ENCODE measurements around the gene EEF1A2. TPM values are rescaled to one million over a fixed set of nuclear protein-coding genes. Genes with fewer than 3 reads are reported as not detected.

Gene EEF1A2
- total RNA-seq, 1 donor from 2014 or later: 1.2 TPM

DNA sequence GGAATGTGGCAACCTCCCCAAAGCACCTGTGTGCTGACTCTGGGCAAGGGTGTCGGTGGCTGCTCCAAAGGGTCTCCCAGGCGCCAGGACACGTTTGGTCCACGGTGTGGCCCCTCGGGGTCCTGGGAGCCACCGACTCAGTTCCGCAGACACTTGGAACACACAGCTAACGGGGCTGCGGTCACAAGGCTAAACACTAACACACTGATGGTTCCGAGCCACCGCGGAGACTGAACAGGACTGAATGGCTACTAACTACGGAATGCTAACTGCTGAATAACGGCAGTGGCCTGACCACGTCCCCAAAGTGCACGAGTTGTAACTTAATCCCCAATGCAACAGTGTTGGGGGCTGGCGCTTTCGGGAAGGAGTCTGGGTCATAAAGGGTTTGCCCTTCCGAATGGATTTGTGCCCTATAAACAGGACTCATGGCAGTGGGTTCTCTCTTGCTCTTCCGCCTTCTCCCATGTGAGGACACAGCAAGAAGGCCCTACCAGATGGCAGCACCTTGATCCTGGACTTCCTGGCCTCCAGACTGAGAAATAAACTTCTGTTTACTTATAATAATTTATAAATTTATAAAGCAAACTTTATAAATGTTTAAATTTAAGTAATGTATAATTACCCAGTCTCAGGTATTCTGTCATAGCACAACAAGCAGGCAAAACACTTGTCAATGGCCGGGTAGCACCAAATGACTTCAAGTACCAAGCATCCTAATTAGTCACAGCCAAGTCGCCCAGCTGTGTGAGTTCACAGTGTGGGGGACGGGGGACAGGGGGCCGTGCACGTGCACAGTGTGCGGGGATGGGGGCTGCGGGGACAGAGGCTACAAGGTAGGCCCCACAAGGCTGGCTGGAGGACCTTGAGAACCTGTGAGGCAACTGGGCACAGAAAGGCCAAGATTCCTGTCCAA lies 2.3 kb upstream of the EEF1A2 start:
- no peak for DNase-seq (ENCODE audit: low spot score)

GRCh38 chr20:63500151-63500901 lies 1.4 kb upstream of the EEF1A2 start:
- DNase-seq (ENCODE audit: low spot score): no peak

DNA sequence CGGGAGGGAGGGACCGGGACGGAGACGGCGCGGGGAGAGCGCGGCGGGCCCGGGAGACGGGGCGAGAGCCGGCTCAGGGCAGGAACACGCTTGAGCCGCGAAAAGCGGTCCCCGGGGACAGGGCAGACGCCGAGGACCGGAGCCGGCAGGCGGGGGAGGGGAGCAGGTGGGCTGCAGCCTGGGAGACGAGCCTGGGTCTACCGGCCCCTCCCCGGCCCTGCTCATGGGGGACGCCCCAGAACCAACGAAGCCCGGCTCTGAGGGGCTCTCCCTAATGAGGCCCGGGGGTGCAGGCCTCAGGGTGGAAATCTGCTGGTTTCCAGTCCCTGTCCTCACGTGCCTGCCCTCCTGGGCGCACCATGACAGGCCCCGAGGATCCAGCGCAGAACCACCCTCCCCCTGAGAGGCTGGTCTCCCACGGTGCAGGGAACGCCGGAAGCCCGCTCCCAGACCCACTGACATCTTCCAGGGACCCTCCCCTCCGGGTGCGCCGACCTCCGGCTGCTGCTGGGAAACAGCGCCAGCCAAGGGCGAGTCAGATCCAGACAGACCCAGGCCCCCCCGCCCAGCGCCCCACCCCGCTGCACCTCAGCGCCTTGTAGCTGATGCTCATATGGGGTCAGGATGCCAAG lies 571 bp upstream of the EEF1A2 start:
- DNase-seq (ENCODE audit: low spot score): no peak

- no peak for DNase-seq (ENCODE audit: low spot score)
Measured at GRCh38 chr20:63497946-63498935, 642 bp downstream of the EEF1A2 start.

DNA sequence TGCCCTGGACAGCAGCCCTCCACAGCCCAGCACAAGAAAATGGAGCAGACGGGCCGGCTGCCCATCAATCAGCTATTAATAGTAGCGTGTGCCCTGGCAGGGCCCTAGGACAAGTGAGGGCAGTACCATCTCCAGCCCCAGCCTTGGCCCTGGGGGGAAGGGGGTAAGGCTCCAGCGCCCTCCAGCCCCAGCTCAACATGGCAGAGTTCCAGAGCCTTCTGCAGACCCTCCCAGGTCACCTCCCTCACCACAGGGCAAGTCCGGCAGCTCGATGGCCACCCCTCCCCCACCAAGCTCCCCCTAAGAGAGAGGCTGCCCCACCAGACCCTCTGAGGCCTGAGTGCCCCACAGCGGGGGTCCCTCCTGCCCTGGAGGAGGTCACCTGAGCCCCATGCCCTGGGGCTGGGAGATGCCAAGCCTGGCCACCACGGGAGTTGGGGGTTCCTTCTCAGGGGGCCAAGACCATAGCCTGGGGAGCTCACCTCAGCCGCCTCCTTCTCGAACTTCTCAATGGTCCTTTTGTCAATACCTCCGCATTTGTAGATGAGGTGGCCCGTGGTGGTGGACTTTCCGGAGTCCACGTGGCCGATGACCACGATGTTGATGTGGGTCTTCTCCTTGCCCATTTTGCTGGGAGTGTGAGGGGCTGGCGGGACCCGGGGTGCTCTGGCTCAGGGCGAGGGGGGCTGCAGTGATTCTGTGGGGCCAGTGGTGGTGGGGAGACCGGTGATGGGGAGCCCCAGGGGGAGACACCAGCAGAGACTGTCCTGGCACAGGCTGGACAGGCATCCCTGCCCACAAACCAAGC lies 1.5 kb downstream of the EEF1A2 start:
- DNase-seq (ENCODE audit: low spot score): no peak

- no peak for DNase-seq (ENCODE audit: low spot score)
Measured at GRCh38 chr20:63496596-63497120, 2.2 kb downstream of the EEF1A2 start.

DNA sequence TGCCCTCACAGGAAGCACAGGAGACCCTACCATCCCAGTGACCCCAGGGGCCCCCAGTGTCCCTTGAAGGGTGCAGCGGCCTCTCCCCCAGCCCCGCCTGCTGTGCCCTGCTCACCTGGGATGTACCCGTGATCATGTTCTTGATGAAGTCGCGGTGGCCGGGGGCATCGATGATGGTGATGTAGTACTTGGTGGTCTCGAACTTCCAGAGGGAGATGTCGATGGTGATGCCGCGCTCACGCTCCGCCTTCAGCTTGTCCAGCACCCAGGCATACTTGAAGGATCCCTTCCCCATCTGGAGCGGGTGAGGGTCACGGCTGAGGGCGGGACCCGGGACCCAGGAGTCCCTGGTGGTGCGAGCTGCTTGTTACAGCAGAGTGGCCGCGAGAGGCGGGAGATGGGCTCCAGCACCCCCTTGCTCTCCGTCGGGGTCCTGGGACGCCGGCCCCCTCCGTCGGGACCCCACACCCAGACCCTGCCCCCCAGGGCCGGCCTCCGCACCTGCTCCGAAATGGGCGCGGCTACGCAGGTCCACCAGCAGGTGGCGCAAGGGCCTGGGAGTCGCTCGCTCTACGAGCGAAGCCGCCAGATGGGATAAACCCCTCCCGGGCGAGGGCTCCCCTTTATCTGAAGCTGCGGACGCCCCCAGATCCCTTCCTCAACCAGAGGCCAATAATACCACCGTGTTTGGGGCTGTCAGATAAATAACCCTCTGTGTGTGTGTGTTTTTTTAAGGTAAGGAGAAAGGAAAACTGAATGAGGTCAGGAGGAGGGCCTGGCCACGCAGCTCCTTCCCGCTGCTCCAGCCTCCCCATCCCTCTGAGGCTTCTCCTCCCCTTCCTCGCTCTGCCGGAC lies 2.9 kb downstream of the EEF1A2 start:
- DNase-seq (ENCODE audit: low spot score): no peak

DNA sequence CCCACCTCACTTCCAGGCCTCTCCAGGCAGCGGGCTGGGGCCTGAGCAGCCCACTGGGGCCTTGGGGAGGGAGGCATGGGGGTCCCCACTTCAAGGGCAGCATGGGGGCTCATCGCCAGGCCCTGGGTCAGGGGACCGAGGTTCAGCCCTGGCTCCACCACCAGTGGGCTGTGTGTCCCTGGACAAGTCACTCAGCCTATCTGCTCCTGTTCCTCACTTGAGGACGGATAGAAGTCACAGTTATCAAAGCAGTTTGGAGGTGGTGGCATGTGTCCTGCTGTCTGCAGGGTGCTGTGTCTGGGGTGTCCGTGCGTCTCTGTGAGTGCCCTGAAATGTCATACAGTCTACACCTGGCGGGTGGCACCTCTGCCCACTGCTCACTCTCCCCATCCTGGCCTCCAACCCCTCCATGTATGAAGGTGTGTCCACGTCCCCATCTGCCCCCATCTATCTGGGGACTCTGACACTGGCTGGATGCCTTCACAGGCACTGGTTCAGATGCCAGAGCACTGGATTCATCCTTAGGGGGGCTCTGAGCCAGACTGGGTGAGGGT lies 3.6 kb downstream of the EEF1A2 start:
- no peak for DNase-seq (ENCODE audit: low spot score)

DNA sequence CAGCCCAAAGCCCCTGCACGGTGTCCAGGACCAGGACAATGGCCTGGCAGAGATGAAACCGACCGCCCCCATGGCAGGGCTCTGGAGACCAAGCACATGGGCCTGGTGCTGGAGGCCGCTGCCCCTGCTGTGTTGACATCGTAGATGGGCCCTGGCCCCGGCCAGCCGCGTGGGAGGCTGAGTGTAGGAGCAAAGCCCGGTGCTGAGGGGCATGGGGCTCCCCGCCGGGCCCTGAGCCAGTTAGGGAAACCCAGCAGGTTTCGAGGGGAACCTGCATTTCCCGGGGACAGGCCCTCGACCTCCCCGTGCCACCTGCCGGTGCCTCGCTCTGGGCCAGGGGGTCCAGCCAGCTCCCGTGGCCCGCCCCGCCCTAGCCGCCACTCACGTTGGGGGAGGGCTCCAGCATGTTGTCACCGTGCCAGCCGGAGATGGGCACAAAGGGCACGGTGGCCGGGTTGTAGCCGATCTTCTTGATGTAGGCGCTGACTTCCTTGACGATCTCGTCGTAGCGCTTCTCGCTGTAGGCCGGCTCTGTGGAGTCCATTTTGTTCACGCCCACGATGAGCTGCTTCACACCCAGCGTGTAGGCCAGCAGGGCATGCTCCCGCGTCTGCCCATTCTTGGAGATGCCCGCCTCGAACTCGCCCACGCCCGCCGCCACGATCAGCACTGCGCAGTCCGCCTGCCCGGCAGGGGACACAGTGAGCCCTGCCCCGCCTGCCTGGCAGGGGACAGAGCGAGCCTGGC lies 4.3 kb downstream of the EEF1A2 start:
- DNase-seq (ENCODE audit: low spot score): no peak

GRCh38 chr20:63494084-63494419 lies 4.8 kb downstream of the EEF1A2 start:
- no peak for DNase-seq (ENCODE audit: low spot score)

- no peak for DNase-seq (ENCODE audit: low spot score)
Measured at GRCh38 chr20:63493563-63494020, 5.3 kb downstream of the EEF1A2 start.

DNA sequence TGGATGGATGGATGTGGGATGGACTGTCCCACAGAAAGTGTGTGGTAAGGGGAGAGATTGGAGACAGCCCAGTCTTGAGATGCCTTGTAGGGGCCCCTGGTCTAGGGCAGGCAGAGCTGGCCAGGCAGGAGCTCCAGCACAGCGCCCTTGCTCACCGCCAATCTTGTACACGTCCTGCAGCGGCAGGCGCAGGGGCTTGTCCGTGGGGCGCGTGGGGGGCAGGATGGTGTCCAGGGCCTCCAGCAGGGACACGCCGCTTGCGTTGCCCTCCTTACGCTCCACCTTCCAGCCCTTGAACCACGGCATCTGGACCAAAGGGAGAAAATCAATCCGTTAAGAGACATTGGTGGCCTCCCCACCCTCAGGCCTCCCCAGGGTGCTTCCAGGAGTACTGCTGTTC lies 5.9 kb downstream of the EEF1A2 start:
- no peak for DNase-seq (ENCODE audit: low spot score)

GRCh38 chr20:63492518-63492917 lies 6.4 kb downstream of the EEF1A2 start:
- DNase-seq (ENCODE audit: low spot score): no peak

- DNase-seq (ENCODE audit: low spot score): no peak
Measured at GRCh38 chr20:63491635-63492230, 7.2 kb downstream of the EEF1A2 start.

- no peak for DNase-seq (ENCODE audit: low spot score)
Measured at GRCh38 chr20:63491078-63491477, 7.8 kb downstream of the EEF1A2 start.

DNA sequence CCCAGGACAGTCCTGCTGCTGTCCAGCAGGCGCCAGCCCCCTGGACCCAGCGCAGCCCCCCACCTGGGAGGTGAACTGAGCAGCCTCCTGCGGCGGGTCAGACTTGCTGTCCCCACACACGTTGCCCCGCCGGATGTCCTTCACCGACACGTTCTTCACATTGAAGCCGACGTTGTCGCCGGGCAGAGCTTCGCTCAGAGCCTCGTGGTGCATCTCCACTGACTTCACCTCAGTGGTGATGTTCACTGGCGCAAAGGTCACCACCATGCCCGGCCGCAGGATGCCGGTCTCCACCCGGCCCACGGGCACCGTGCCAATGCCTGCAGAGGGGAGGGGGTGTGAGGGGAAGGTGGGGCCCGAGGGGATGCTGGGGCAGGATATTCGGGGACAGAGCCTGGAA lies 8.5 kb downstream of the EEF1A2 start:
- DNase-seq (ENCODE audit: low spot score): no peak

Data from mesenteric fat pad (tissue), 1 donor.